Karpas-422 (cell line): ENCODE data around the gene MMP15. TPM values are rescaled to one million over a fixed set of nuclear protein-coding genes. Genes with fewer than 3 reads are reported as not detected.

Source experiments
- DNase-seq: peaks from one replicate; pipeline ENCODE4 v3.0.0-alpha.2; 2015
- H2AFZ ChIP-seq: fragments of 200-600 bp; sonication (generic); 2 replicates; pipeline ENCODE4 v1.6.1; 2014; ENCODE audit warnings: antibody characterized with exemption, low read length, mixed read lengths
- H3K27ac ChIP-seq: fragments of 200-600 bp; sonication (generic); 2 replicates; pipeline ENCODE4 v1.5.1; 2014; ENCODE audit warnings: mild to moderate bottlenecking, low read length, moderate library complexity
- H3K27me3 ChIP-seq: fragments of 200-600 bp; sonication (generic); 2 replicates; pipeline ENCODE4 v1.6.1; 2014; ENCODE audit warnings: low read length, mixed read lengths
- H3K36me3 ChIP-seq: fragments of 200-600 bp; sonication (generic); 2 replicates; pipeline ENCODE4 v1.6.1; 2014; ENCODE audit warnings: low read length, mixed read lengths; ENCODE audit not compliant: insufficient read depth
- H3K4me1 ChIP-seq: fragments of 200-600 bp; sonication (generic); 2 replicates; pipeline ENCODE4 v1.6.1; 2014; ENCODE audit warnings: mild to moderate bottlenecking, low read length, mixed read lengths
- H3K4me2 ChIP-seq: fragments of 200-600 bp; sonication (generic); 2 replicates; pipeline ENCODE4 v1.6.1; 2014; ENCODE audit warnings: low read length, low read depth, mild to moderate bottlenecking; ENCODE audit not compliant: poor library complexity, severe bottlenecking
- H3K4me3 ChIP-seq: fragments of 200-600 bp; sonication (generic); 2 replicates; pipeline ENCODE4 v1.5.1; 2014; ENCODE audit warnings: mild to moderate bottlenecking, antibody characterized with exemption, low read length, mixed read lengths
- H3K79me2 ChIP-seq: fragments of 200-600 bp; sonication (generic); 2 replicates; pipeline ENCODE4 v1.6.1; 2014; ENCODE audit warnings: mild to moderate bottlenecking, low read length, mixed read lengths
- H3K9ac ChIP-seq: fragments of 200-600 bp; sonication (generic); 2 replicates; pipeline ENCODE4 v1.6.0; 2014; ENCODE audit warnings: low read length
- H3K9me2 ChIP-seq: fragments of 200-600 bp; sonication (generic), shearing (Covaris generic); replicated peaks from 2 replicates; pipeline ENCODE4 v1.6.0; 2014; ENCODE audit warnings: mild to moderate bottlenecking, low read length, moderate library complexity; ENCODE audit not compliant: insufficient read depth
- H3K9me3 ChIP-seq: fragments of 300-700, 200-600 bp; sonication (generic); 2 replicates; pipeline ENCODE4 v1.6.1; 2014; ENCODE audit warnings: low read length, mixed read lengths
- H4K20me1 ChIP-seq: fragments of 200-600 bp; sonication (generic); 2 replicates; pipeline ENCODE4 v1.6.1; 2014; ENCODE audit warnings: mild to moderate bottlenecking, antibody characterized with exemption, low read length, low read depth; ENCODE audit not compliant: insufficient read depth
- total RNA-seq: library from RNA; depleted of rRNA; stranded (reverse); fragments of >200 nt; shearing (Covaris generic); gene quantifications from 2 replicates; pipeline ENCODE4 v1.2.3, GENCODE V29; 2014; ENCODE audit warnings: low replicate concordance

Gene MMP15
- total RNA-seq, 1 experiment from 2014 or later, result 4.1 TPM

DNA sequence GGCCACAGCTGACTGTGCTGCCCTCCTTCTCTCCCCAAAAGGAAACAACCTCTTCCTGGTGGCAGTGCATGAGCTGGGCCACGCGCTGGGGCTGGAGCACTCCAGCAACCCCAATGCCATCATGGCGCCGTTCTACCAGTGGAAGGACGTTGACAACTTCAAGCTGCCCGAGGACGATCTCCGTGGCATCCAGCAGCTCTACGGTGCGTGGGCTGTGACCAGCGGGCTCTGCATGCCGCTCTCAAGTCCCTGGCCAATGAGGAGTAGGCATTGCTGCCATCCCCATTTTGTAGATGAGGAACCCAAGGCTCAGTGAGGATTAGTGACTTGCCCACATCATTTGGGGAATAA is 14.9 kb downstream of the MMP15 start:
- H3K36me3 ChIP-seq, result no peaks in the 10 kb centered on the region

DNA sequence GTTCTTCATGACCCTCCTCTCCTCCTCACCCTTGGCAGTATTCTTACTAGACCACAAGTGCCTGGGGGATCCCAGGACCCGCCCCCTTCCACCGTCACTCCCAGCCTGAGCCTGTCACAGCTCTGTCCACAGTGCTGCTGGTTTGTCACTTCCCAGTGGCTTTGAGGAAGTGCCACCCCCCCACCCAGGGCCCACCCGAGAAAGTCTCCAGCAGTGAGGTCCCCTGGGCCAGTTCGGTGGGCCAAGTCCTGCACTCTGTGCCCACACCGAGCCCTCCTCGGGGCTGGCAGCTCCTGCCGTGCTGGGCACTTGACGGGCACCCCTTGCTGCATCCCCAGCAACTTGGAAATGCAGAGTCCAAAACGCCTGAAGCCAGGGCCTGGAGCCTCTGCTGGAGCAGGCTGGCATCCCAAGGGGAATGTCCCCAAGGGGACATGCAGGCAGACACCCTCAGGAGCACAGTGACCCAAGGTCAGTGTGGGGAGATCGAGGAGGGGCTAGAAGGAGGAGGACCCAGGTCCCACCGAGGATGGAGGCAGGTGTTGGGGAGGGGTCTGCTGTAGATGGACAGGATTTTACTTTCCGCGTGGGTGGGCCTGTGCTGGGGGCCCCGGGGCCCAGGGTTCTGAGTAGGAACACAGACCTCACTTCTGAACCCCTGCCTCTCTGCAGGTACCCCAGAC is 15.5 kb downstream of the MMP15 start:
- Histone ChIP-seq H2AFZ (no peak overlapping the region), H3K27me3 (no peaks in the 10 kb centered on the region), H4K20me1 (no peaks in the 10 kb centered on the region), H3K4me2 (no peak overlapping the region), H3K79me2 (no peaks in the 10 kb centered on the region), H3K9me2 (no peaks in the 10 kb centered on the region), H3K9ac (no peak overlapping the region), H3K4me1 (peaks cover 30% of the 10 kb centered on the region), H3K27ac (no peak overlapping the region), H3K36me3 (no peaks in the 10 kb centered on the region), H3K9me3 (no peaks in the 10 kb centered on the region), H3K4me3 (no peak overlapping the region)
- no peak for DNase-seq

More for the DNA sequence above, 14.9 kb downstream of the MMP15 start:
- Histone ChIP-seq H3K9me2 (no peaks in the 10 kb centered on the region), H3K4me3 (no peak overlapping the region), H3K79me2 (no peaks in the 10 kb centered on the region), H3K4me2 (no peak overlapping the region), H3K27ac (no peak overlapping the region), H3K9me3 (no peaks in the 10 kb centered on the region), H2AFZ (no peak overlapping the region), H3K9ac (no peak overlapping the region), H3K4me1 (peaks cover 36% of the 10 kb centered on the region), H3K27me3 (no peaks in the 10 kb centered on the region), H4K20me1 (no peaks in the 10 kb centered on the region)
- no peak for DNase-seq

DNA sequence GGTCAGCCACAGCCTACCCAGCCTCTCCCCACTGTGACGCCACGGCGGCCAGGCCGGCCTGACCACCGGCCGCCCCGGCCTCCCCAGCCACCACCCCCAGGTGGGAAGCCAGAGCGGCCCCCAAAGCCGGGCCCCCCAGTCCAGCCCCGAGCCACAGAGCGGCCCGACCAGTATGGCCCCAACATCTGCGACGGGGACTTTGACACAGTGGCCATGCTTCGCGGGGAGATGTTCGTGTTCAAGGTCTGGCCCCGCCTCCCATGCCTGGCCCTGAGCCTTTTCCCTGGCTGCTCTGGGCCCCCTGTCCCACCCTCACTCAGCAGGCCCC is 16.0 kb downstream of the MMP15 start:
- H3K27me3 ChIP-seq, result no peaks in the 10 kb centered on the region
- no peak overlapping the region for H3K4me3 ChIP-seq
- H3K4me1 ChIP-seq, result peaks cover 25% of the 10 kb centered on the region
- H3K27ac ChIP-seq, result no peak overlapping the region
- no peak for DNase-seq
- H4K20me1 ChIP-seq, result no peaks in the 10 kb centered on the region
- no peak overlapping the region for H3K4me2 ChIP-seq
- H3K9me3 ChIP-seq, result no peaks in the 10 kb centered on the region
- no peak overlapping the region for H2AFZ ChIP-seq
- no peaks in the 10 kb centered on the region for H3K36me3 ChIP-seq
- no peaks in the 10 kb centered on the region for H3K79me2 ChIP-seq
- H3K9ac ChIP-seq, result no peak overlapping the region
- no peaks in the 10 kb centered on the region for H3K9me2 ChIP-seq

DNA sequence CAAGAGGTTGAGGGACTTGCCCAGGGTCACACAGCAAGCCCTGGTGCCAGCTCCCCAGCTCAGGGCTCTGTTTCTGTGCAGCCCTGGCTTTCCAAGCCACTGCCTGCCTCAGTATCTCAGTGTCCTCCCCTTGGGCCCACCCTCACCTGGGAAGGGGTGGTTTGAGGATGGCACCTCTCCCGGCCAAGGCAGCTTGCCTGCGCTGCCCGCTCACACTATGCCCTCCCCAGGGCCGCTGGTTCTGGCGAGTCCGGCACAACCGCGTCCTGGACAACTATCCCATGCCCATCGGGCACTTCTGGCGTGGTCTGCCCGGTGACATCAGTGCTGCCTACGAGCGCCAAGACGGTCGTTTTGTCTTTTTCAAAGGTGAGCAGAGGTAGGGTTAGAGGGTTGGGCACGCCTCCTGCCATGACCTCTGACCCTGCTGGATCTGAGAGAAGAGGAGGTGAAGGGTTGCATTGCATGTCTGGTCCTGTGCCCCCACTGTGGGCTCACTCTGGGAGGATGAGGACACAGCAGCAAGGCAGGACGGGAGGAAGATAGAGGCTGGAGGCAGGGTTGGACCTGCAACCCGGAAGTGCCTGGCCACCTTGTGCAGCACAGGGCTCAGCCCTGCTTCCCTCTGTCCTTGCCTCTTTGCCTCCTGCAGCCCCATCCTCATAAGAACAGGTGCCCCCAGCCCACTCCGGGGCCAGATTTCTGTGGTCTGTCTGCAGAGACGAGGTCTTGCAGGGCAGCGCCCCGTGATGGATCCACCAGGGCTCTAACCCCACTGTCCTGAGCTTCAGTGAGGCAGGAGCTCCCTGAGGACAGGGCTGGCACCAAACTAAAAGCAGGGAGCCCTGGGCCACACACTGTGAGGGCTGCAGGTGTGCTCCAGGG is 16.7 kb downstream of the MMP15 start:
- Histone ChIP-seq H3K4me1 (peaks cover 22% of the 10 kb centered on the region), H3K79me2 (no peaks in the 10 kb centered on the region)
- DNase-seq, result no peak

DNA sequence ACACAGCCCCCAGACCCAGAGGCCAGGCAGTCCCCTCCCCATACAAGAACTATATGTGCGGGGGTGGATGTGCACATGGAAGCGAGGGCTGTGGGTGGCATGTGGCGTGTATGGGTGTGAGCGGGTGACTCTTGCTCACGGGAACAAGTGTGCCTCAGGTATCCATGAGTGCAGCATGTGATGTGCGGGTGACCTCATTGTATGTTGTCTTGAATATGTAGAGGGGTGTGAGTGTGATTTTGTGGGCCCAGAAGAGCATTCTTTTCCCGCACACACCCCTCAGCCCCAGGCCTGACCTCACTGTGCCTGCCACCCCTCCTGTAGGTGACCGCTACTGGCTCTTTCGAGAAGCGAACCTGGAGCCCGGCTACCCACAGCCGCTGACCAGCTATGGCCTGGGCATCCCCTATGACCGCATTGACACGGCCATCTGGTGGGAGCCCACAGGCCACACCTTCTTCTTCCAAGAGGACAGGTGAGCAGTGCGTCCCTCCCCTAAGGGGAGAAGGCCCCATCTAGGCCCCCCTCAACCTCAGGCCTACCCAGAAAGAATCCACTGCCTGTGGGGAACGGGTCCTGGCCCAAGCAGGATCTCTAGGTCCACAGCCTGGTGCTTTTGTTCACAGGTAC is 17.4 kb downstream of the MMP15 start:
- Histone ChIP-seq H3K4me2 (no peak overlapping the region), H3K4me1 (peaks cover 22% of the 10 kb centered on the region), H4K20me1 (no peaks in the 10 kb centered on the region), H3K9me3 (no peaks in the 10 kb centered on the region), H3K9me2 (no peaks in the 10 kb centered on the region), H3K27me3 (no peaks in the 10 kb centered on the region), H3K9ac (no peak overlapping the region), H3K79me2 (no peaks in the 10 kb centered on the region), H2AFZ (no peak overlapping the region), H3K36me3 (no peaks in the 10 kb centered on the region), H3K4me3 (no peak overlapping the region), H3K27ac (no peak overlapping the region)
- DNase-seq, result no peak

More for the DNA sequence above, 16.7 kb downstream of the MMP15 start:
- H3K9me3 ChIP-seq, result no peaks in the 10 kb centered on the region
- no peaks in the 10 kb centered on the region for H3K36me3 ChIP-seq
- no peak overlapping the region for H3K4me3 ChIP-seq
- H3K9ac ChIP-seq, result no peak overlapping the region
- H4K20me1 ChIP-seq, result no peaks in the 10 kb centered on the region
- H3K4me2 ChIP-seq, result no peak overlapping the region
- no peak overlapping the region for H2AFZ ChIP-seq
- no peak overlapping the region for H3K27ac ChIP-seq
- H3K9me2 ChIP-seq, result no peaks in the 10 kb centered on the region
- no peaks in the 10 kb centered on the region for H3K27me3 ChIP-seq

DNA sequence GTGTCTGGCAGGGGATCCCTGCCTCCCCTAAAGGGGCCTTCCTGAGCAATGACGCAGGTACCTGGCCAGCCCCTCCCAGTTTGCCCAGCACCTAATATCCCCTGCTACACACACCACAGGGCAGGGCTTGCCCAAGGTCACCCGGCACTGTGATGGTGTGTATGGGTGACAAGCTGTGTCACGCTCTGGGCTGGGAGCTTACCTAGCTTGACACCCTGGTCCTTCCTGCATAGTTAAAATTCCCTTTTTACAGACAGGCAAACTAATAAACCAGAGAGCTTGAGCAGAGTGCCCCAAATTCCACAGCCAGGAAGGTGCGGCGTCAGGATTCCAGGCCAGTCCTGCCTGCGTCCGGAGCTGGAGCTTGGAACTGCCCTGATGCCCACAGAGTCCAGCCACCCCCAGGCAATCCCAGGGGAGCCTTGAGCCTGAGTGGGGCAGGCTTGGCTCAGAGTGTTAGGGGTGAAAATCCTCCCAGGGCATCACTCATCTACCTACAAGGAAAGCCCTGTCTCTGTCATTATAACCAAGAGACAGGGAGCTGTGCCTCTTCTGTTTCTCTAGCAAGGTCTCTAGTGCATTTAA is 18.1 kb downstream of the MMP15 start:
- H3K36me3 ChIP-seq, result no peaks in the 10 kb centered on the region
- H3K4me3 ChIP-seq, result no peak overlapping the region

DNA sequence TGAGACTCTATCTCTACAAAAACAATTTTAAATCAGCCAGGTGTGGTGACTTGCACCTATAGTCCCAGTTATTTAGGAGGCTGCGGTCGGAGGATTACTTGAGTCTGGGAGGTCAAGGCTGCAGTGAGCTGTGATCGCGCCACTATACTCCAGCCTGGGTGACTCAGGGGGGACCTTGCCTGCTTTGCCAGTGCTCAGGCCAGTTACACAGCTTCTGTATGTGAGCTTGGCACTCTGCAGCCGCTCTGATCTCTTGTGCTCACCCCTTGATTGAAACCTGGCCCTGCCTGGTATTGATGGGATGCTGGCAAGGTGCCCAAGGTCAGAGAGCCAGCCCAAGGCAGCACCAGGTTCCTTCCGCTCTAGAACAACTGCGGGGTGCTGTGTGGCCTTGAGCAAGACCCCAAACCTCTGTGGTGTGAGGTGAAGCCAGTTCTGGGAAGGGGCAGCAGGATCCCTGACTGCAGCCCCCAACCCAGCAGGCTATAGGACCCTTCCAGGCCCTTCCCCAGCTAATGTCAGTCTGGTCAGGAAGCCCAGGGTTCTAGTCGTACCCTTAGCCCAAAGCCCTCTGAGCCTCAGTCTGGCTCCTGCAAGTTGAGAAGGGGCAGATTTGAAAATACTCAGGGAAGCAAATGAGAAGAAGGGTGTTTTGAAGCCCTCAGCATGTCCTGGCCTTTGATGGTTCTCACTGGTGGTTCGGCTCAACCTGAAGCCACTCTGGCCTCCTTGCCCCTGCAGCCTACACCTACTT is 18.9 kb downstream of the MMP15 start:
- Histone ChIP-seq H3K4me2 (no peak overlapping the region), H3K36me3 (no peaks in the 10 kb centered on the region), H2AFZ (no peak overlapping the region), H3K27me3 (no peaks in the 10 kb centered on the region), H4K20me1 (no peaks in the 10 kb centered on the region), H3K9me2 (no peaks in the 10 kb centered on the region), H3K9me3 (no peaks in the 10 kb centered on the region), H3K9ac (no peak overlapping the region), H3K27ac (no peak overlapping the region), H3K4me1 (peaks cover 9% of the 10 kb centered on the region), H3K79me2 (no peaks in the 10 kb centered on the region), H3K4me3 (no peak overlapping the region)
- no peak for DNase-seq

More for the DNA sequence above, 18.1 kb downstream of the MMP15 start:
- Histone ChIP-seq H3K9me3 (no peaks in the 10 kb centered on the region), H4K20me1 (no peaks in the 10 kb centered on the region), H3K79me2 (no peaks in the 10 kb centered on the region), H3K9ac (no peak overlapping the region), H3K27ac (no peak overlapping the region), H2AFZ (no peak overlapping the region), H3K9me2 (no peaks in the 10 kb centered on the region), H3K27me3 (no peaks in the 10 kb centered on the region), H3K4me2 (no peak overlapping the region), H3K4me1 (peaks cover 17% of the 10 kb centered on the region)
- no peak for DNase-seq
